ENCODE data around the gene ZNF525.
"Not testable (repeated sequence)": the region's sequence is repeated elsewhere in the genome, so short reads cannot be mapped to it uniquely, and the experiment has no call there.

Gene ZNF525

GRCh38 chr19:53355739-53356138, 9.8 kb upstream of the ZNF525 start:
- no peak overlapping the region for H3K27ac ChIP-seq
- intact Hi-C loops (cut with DNase I; ENCODE audit: low total_unique reads): no loop called here
- no peak for DNase-seq
- H3K4me1 ChIP-seq: no peaks in the 10 kb centered on the region
- H3K27me3 ChIP-seq: no peaks in the 10 kb centered on the region
- no peak for TF ChIP-seq CTCF (IDR thresholded peaks at IDR 0.05)
- H3K36me3 ChIP-seq: peaks cover 28 to 52% (median 51%) of the 10 kb centered on the region in 3 donors
- peaks cover 39 to 90% (median 77%) of the 10 kb centered on the region in 3 donors for H3K9me3 ChIP-seq
- H3K4me3 ChIP-seq: no peak overlapping the region

- Histone ChIP-seq H3K27ac (no peak overlapping the region), H3K9me3 (peaks cover 22 to 67% (median 55%) of the 10 kb centered on the region in 3 donors), H3K27me3 (no peaks in the 10 kb centered on the region), H3K36me3 (peaks cover 6 to 30% (median 28%) of the 10 kb centered on the region in 3 donors), H3K4me1 (no peaks in the 10 kb centered on the region), H3K4me3 (no peak overlapping the region)
- DNase-seq: no peak
- TF ChIP-seq CTCF (IDR thresholded peaks at IDR 0.05): no peak
- intact Hi-C loops (cut with DNase I; ENCODE audit: low total_unique reads): no loop called here
Observed at GRCh38 chr19:53357821-53358581, 7.5 kb upstream of the ZNF525 start.

GRCh38 chr19:53360056-53360455, 5.4 kb upstream of the ZNF525 start:
- H3K27me3 ChIP-seq, H3K27ac ChIP-seq, DNase-seq, H3K4me3 ChIP-seq, H3K4me1 ChIP-seq: not testable (repeated sequence)
- Histone ChIP-seq H3K9me3 (peaks cover 6 to 46% (median 37%) of the 10 kb centered on the region in 3 donors), H3K36me3 (peaks cover 3 to 13% (median 12%) of the 10 kb centered on the region in 3 donors)
- intact Hi-C loops (cut with DNase I; ENCODE audit: low total_unique reads): loop anchor here (5.0 kb wide), 1 partner anchor 163 kb away; no protein-coding TSS in a partner anchor

GRCh38 chr19:53365899-53366493, 491 bp downstream of the ZNF525 start:
- no peaks in the 10 kb centered on the region for H3K27me3 ChIP-seq
- peak overlapping the region; percentile 80 to 83 for H3K27ac ChIP-seq
- intact Hi-C loops (cut with DNase I; ENCODE audit: low total_unique reads): loop anchor here (2.0 kb wide), 1 partner anchor 29 kb away; the partner anchor contains the start of gene ZNF765
- H3K9me3 ChIP-seq: no peaks in the 10 kb centered on the region
- H3K4me1 ChIP-seq: peaks cover 0 to 13% (median 1%) of the 10 kb centered on the region in 4 donors
- peak overlapping the region; percentile 68 to 77 for H3K4me3 ChIP-seq
- DNase-seq: no peak
- no peak for TF ChIP-seq CTCF (IDR thresholded peaks at IDR 0.05)
- no peaks in the 10 kb centered on the region for H3K36me3 ChIP-seq

GRCh38 chr19:53372196-53372595, 6.7 kb downstream of the ZNF525 start:
- Histone ChIP-seq H3K4me1 (no peaks in the 10 kb centered on the region), H3K4me3 (no peak overlapping the region), H3K36me3 (peaks cover 43 to 44% (median 43%) of the 10 kb centered on the region in 3 donors), H3K9me3 (no peaks in the 10 kb centered on the region), H3K27me3 (no peaks in the 10 kb centered on the region), H3K27ac (no peak overlapping the region)
- no peak for DNase-seq
- intact Hi-C loops (cut with DNase I; ENCODE audit: low total_unique reads): no loop called here
- TF ChIP-seq CTCF (IDR thresholded peaks at IDR 0.05): no peak

- Histone ChIP-seq H3K9me3 (no peaks in the 10 kb centered on the region), H3K36me3 (peaks cover 64 to 65% (median 64%) of the 10 kb centered on the region in 3 donors), H3K27me3 (no peaks in the 10 kb centered on the region), H3K27ac (no peak overlapping the region), H3K4me3 (no peak overlapping the region), H3K4me1 (no peaks in the 10 kb centered on the region)
- no peak for DNase-seq
- intact Hi-C loops (cut with DNase I; ENCODE audit: low total_unique reads): no loop called here
- TF ChIP-seq CTCF (IDR thresholded peaks at IDR 0.05): no peak
Observed at GRCh38 chr19:53374288-53374687, 8.8 kb downstream of the ZNF525 start.
